Measurements from ENCODE around the gene PRF1. TPM values are rescaled to one million over a fixed set of nuclear protein-coding genes. Genes with fewer than 3 reads are reported as not detected.

Gene PRF1
- total RNA-seq, 2 experiments from 2014 or later, result 136 to 141 TPM

GRCh38 chr10:70557876-70558275 lies 44.7 kb downstream of the PRF1 start:
- no peak for DNase-seq
- Mint-ChIP-seq H3K27ac (no peak overlapping the region), H3K9me3 (no peaks in the 10 kb centered on the region), H3K27me3 (peaks cover 5% of the 10 kb centered on the region), H3K4me1 (peaks cover 14% of the 10 kb centered on the region), H3K36me3 (ENCODE audit: low read depth) (no peaks in the 10 kb centered on the region), H3K4me3 (no peak overlapping the region)
- CTCF ChIA-PET, result interaction anchor here (3.2 kb wide), 1 partner anchor 44 kb away, joined by 14 read pairs; the partner anchor contains the start of gene PRF1
- POLR2A ChIA-PET, result no interaction called here

GRCh38 chr10:70557086-70557845 lies 45.3 kb downstream of the PRF1 start:
- CTCF ChIA-PET, result no interaction called here
- Mint-ChIP-seq H3K4me3 (no peak overlapping the region), H3K9me3 (no peaks in the 10 kb centered on the region)

GRCh38 chr10:70555371-70555770 lies 47.2 kb downstream of the PRF1 start:
- CTCF ChIA-PET, result no interaction called here
- Mint-ChIP-seq H3K4me3 (no peak overlapping the region), H3K36me3 (ENCODE audit: low read depth) (no peaks in the 10 kb centered on the region), H3K27ac (no peak overlapping the region), H3K27me3 (peaks cover 7% of the 10 kb centered on the region), H3K9me3 (no peaks in the 10 kb centered on the region), H3K4me1 (peaks cover 14% of the 10 kb centered on the region)
- POLR2A ChIA-PET, result interaction anchor here (0.8 kb wide), 1 partner anchor 266 kb away, joined by 3 read pairs; no protein-coding TSS in a partner anchor
- no peak for DNase-seq

More at GRCh38 chr10:70557086-70557845, 45.3 kb downstream of the PRF1 start:
- H3K4me1 Mint-ChIP-seq, result peaks cover 14% of the 10 kb centered on the region
- H3K27ac Mint-ChIP-seq, result no peak overlapping the region
- no peak for DNase-seq
- H3K27me3 Mint-ChIP-seq, result peaks cover 5% of the 10 kb centered on the region
- no peaks in the 10 kb centered on the region for H3K36me3 Mint-ChIP-seq (ENCODE audit: low read depth)
- POLR2A ChIA-PET, result no interaction called here

GRCh38 chr10:70552586-70552985 lies 50.0 kb downstream of the PRF1 start:
- peaks cover 5% of the 10 kb centered on the region for H3K27me3 Mint-ChIP-seq
- DNase-seq, result no peak
- H3K9me3 Mint-ChIP-seq, result no peaks in the 10 kb centered on the region
- H3K4me1 Mint-ChIP-seq, result no peaks in the 10 kb centered on the region
- no peaks in the 10 kb centered on the region for H3K36me3 Mint-ChIP-seq (ENCODE audit: low read depth)
- no peak overlapping the region for H3K27ac Mint-ChIP-seq
- ChIA-PET POLR2A (no interaction called here), CTCF (interaction anchor here (0.8 to 2.5 kb wide), 2 partner anchors 204 to 206 kb away, joined by 3 to 6 read pairs; no protein-coding TSS in a partner anchor)
- H3K4me3 Mint-ChIP-seq, result no peak overlapping the region

- Mint-ChIP-seq H3K36me3 (ENCODE audit: low read depth) (no peaks in the 10 kb centered on the region), H3K4me1 (no peaks in the 10 kb centered on the region), H3K27ac (no peak overlapping the region), H3K9me3 (no peaks in the 10 kb centered on the region), H3K4me3 (no peak overlapping the region), H3K27me3 (peaks cover 5% of the 10 kb centered on the region)
- no peak for DNase-seq
- ChIA-PET POLR2A (no interaction called here), CTCF (interaction anchor here (0.8 to 2.5 kb wide), 6 partner anchors 10 to 307 kb away, joined by 3 to 7 read pairs (median 5); no protein-coding TSS in a partner anchor)
Observed at GRCh38 chr10:70551971-70552422, 50.5 kb downstream of the PRF1 start.

- POLR2A ChIA-PET, result no interaction called here
Observed at GRCh38 chr10:70551466-70551865, 51.1 kb downstream of the PRF1 start.

GRCh38 chr10:70550459-70550858 lies 52.1 kb downstream of the PRF1 start:
- Mint-ChIP-seq H3K36me3 (ENCODE audit: low read depth) (no peaks in the 10 kb centered on the region), H3K9me3 (no peaks in the 10 kb centered on the region), H3K27me3 (peaks cover 5% of the 10 kb centered on the region), H3K4me3 (no peak overlapping the region), H3K27ac (no peak overlapping the region), H3K4me1 (no peaks in the 10 kb centered on the region)
- no peak for DNase-seq
- POLR2A ChIA-PET, result no interaction called here
- CTCF ChIA-PET, result interaction anchor here (1.0 to 3.2 kb wide), 12 partner anchors 9 to 329 kb away, joined by 3 to 19 read pairs (median 6); partner anchors contain the start of gene LRRC20

More at GRCh38 chr10:70551466-70551865, 51.1 kb downstream of the PRF1 start:
- Mint-ChIP-seq H3K27me3 (peaks cover 5% of the 10 kb centered on the region), H3K27ac (no peak overlapping the region), H3K4me1 (no peaks in the 10 kb centered on the region), H3K9me3 (no peaks in the 10 kb centered on the region), H3K36me3 (ENCODE audit: low read depth) (no peaks in the 10 kb centered on the region), H3K4me3 (no peak overlapping the region)
- no peak for DNase-seq
- CTCF ChIA-PET, result interaction anchor here (1.1 to 2.5 kb wide), 6 partner anchors 11 to 307 kb away, joined by 3 to 8 read pairs (median 6); no protein-coding TSS in a partner anchor

- ChIA-PET POLR2A (no interaction called here), CTCF (interaction anchor here (1.0 to 3.2 kb wide), 13 partner anchors 10 to 330 kb away, joined by 3 to 19 read pairs (median 6); partner anchors contain the start of gene LRRC20)
- peak; percentile 77 for DNase-seq
- H3K4me1 Mint-ChIP-seq, result no peaks in the 10 kb centered on the region
- H3K27me3 Mint-ChIP-seq, result peaks cover 5% of the 10 kb centered on the region
- peak overlapping the region; percentile 7 for H3K27ac Mint-ChIP-seq
- H3K36me3 Mint-ChIP-seq (ENCODE audit: low read depth), result no peaks in the 10 kb centered on the region
- no peaks in the 10 kb centered on the region for H3K9me3 Mint-ChIP-seq
- no peak overlapping the region for H3K4me3 Mint-ChIP-seq
Observed at GRCh38 chr10:70549962-70550458, 52.5 kb downstream of the PRF1 start.

GRCh38 chr10:70549351-70549961 lies 53.1 kb downstream of the PRF1 start:
- DNase-seq, result no peak
- Mint-ChIP-seq H3K9me3 (no peaks in the 10 kb centered on the region), H3K27me3 (peaks cover 5% of the 10 kb centered on the region), H3K4me1 (no peaks in the 10 kb centered on the region), H3K27ac (no peak overlapping the region), H3K36me3 (ENCODE audit: low read depth) (no peaks in the 10 kb centered on the region), H3K4me3 (no peak overlapping the region)
- ChIA-PET POLR2A (no interaction called here), CTCF (interaction anchor here (0.7 to 3.2 kb wide), 16 partner anchors 10 to 1001 kb away, joined by 3 to 19 read pairs (median 6); partner anchors contain the start of gene LRRC20)

Other genes starting within 250 kb of the PRF1 start
- gene LRRC20, start 220.1 kb downstream of the PRF1 start, total RNA-seq, result 10 to 100 TPM in 1 of 2 experiments, 1 to 10 TPM in 1; 9.8 to 10.3 TPM
- gene EIF4EBP2, start 198.6 kb downstream of the PRF1 start, total RNA-seq, result 10 to 100 TPM; 52.6 to 53.8 TPM
- gene NODAL, start 161.1 kb downstream of the PRF1 start, total RNA-seq, result under 1 TPM in 1 of 2 experiments, not detected in 1; 0.25 TPM
- under 1 TPM; 0.08 to 0.15 TPM for gene PALD1, start 124.0 kb downstream of the PRF1 start, total RNA-seq
- not detected for gene ADAMTS14, start 69.8 kb upstream of the PRF1 start, total RNA-seq
- gene TBATA, start 182.6 kb upstream of the PRF1 start, total RNA-seq, result not detected
- 10 to 100 TPM; 25.8 to 28.5 TPM for gene SGPL1, start 213.2 kb upstream of the PRF1 start, total RNA-seq

Measured in activated CD4-positive, alpha-beta memory T cell treated with anti-CD3 and anti-CD28 coated beads, Interleukin-2, amount 10 ng/mL, durations not matched to agents 7 days and 5 days (primary cell).